Natural killer cell (primary cell): ENCODE results near the gene CMIP. TPM values are rescaled to one million over a fixed set of nuclear protein-coding genes. Genes with fewer than 3 reads are reported as not detected.
A peak's percentile ranks its signal among the peaks of the same experiment; 100 is the strongest.

ENCODE experiments used
- ATAC-seq, 3 donors: fragments of 150-1000 bp in 2 of 3; fragments of 200-7000 bp in 1 of 3; cut with Tn5 transposase; 1 replicate in 1 of 3; 2 replicates in 2 of 3; pipeline ENCODE4 v1.10.0; 2021; ENCODE audit warnings: mild to moderate bottlenecking in 2 of 3, moderate library complexity in 2 of 3
- DNase-seq, 2 donors: peaks; one replicate each; pipeline versions ENCODE4 v3.0.0 to v3.0.0-alpha.2; 2013 to 2021; ENCODE audit warnings: mixed read lengths in 1 of 2
- H3K27ac ChIP-seq: one replicate; pipeline ENCODE4 v1.5.1; 2013; ENCODE audit warnings: mild to moderate bottlenecking, low read length
- H3K27me3 ChIP-seq: one replicate; pipeline ENCODE4 v1.6.1; 2013; ENCODE audit warnings: low read length; ENCODE audit not compliant: control insufficient read depth, insufficient read depth
- H3K36me3 ChIP-seq: one replicate; pipeline ENCODE4 v1.6.1; 2013; ENCODE audit warnings: low read length; ENCODE audit not compliant: control insufficient read depth, insufficient read depth
- H3K4me1 ChIP-seq: one replicate; pipeline ENCODE4 v1.6.1; 2013; ENCODE audit warnings: low read length; ENCODE audit not compliant: control insufficient read depth, insufficient read depth
- H3K4me3 ChIP-seq: one replicate; pipeline ENCODE4 v1.5.1; 2013; ENCODE audit warnings: low read length
- H3K9me3 ChIP-seq: one replicate; pipeline ENCODE4 v1.6.1; 2013; ENCODE audit warnings: low read length; ENCODE audit not compliant: control insufficient read depth, insufficient read depth
- H3K27ac Mint-ChIP-seq, 2 donors: one replicate each; pipeline ENCODE4 v1.8.0; 2022; ENCODE audit warnings: mild to moderate bottlenecking in 2 of 2, mixed read lengths in 2 of 2, moderate library complexity in 1 of 2
- H3K27me3 Mint-ChIP-seq, 2 donors: one replicate each; pipeline ENCODE4 v1.8.0; 2022; ENCODE audit warnings: low read depth in 2 of 2, mixed read lengths in 2 of 2
- H3K36me3 Mint-ChIP-seq: one replicate; pipeline ENCODE4 v1.8.0; 2022; ENCODE audit warnings: mixed read lengths
- H3K4me1 Mint-ChIP-seq, 2 donors: one replicate each; pipeline ENCODE4 v1.8.0; 2022; ENCODE audit warnings: mixed read lengths in 2 of 2
- H3K4me3 Mint-ChIP-seq: one replicate; pipeline ENCODE4 v1.8.0; 2022; ENCODE audit warnings: mild to moderate bottlenecking, moderate library complexity, mixed read lengths
- H3K9me3 Mint-ChIP-seq, 2 donors: one replicate each; pipeline ENCODE4 v1.8.0; 2022; ENCODE audit warnings: mixed read lengths in 2 of 2
- WGBS: methylation state at CpG from one replicate; pipeline ENCODE4 v1.1.7; 2013; ENCODE audit warnings: missing lambda C conversion rate; ENCODE audit not compliant: insufficient coverage; 5-methylcytosine and 5-hydroxymethylcytosine counted together
- intact Hi-C: fragments of 100-400 bp; cut with micrococcal nuclease; formaldehyde crosslinking; loops from one replicate; pipeline ENCODE4 v1.14.2; 2022
- total RNA-seq, 4 donors: library from RNA; stranded (reverse); fragments of 120-200 nt in 1 of 4; gene quantifications; one replicate each; pipeline versions ENCODE4 v1.2.3 to v1.2.4, GENCODE V29; 2013 to 2022
- TF ChIP-seq, protein P1 (sequence below): fragments of 200-600 bp; IDR thresholded peaks from one replicate; pipeline ENCODE4 v1.8.0; 2022; ENCODE audit warnings: antibody characterized with exemption

CMIP gene
- total RNA-seq, 3 donors from 2014 or later (not counting 1 experiment from before 2014, with no cell fraction given): 88.2 to 115 (median 91.5) TPM

DNA sequence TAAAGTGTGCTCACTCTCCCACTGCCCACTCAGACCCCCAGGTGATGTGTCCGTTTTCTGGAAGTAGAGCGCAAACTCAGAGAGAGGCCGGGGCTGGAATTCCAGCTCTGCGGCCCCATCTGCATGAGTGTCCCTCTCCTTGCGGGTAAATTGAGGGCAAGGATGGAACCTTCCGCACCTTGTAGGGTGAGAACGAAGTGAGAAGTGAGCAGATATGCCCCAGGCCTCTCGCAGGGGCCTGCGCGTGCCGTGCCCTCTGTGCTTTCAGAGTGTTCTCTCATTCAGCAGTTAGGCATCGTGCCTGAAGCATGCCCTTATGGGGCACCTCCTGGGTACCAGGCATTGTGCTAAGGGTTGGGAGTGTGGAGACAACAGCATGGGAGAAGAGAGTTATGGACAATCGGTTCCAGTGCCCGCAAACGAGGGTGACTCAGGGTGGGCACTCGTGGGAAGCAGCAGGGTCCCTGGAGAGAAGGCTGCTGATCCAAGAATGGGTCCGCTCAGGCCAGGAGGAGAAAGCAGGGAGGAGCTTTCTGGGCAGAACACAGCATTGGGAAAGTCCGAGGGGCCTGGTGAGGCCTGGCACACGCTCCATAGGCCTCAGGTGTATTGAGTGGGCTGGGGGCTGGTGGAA, 23.8 kb downstream of the CMIP start:
- H3K9me3 Mint-ChIP-seq: no peaks in the 10 kb centered on the region

DNA sequence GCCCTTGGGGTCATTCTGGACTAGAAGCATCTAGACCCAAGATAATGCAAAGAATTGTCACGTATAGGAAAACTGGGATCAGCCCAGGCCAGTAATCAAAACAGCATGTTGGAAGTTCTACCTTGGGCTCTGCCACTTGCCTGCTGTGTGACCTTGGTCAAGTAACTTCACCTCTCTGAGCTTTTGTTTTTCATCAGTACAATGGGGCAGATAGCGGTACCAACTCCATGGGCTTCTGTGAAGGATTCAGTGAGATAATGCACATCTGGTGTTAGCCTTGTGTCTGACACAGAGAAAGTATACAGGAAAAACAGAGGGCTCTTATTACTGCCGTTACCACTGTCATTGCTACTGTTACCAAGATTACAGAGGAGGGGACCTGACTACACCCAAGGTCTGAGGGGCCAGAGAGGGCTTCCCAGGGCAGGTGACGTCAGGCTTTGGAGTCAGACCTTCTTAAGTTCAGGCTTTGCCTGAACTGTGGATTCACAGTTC, 24.6 kb downstream of the CMIP start:
- TF ChIP-seq, protein P1, sequence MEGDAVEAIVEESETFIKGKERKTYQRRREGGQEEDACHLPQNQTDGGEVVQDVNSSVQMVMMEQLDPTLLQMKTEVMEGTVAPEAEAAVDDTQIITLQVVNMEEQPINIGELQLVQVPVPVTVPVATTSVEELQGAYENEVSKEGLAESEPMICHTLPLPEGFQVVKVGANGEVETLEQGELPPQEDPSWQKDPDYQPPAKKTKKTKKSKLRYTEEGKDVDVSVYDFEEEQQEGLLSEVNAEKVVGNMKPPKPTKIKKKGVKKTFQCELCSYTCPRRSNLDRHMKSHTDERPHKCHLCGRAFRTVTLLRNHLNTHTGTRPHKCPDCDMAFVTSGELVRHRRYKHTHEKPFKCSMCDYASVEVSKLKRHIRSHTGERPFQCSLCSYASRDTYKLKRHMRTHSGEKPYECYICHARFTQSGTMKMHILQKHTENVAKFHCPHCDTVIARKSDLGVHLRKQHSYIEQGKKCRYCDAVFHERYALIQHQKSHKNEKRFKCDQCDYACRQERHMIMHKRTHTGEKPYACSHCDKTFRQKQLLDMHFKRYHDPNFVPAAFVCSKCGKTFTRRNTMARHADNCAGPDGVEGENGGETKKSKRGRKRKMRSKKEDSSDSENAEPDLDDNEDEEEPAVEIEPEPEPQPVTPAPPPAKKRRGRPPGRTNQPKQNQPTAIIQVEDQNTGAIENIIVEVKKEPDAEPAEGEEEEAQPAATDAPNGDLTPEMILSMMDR: no peak
- peaks cover 85% of the 10 kb centered on the region for H3K4me1 ChIP-seq
- Mint-ChIP-seq H3K4me1 (peaks cover 74 to 85% of the 10 kb centered on the region in 2 donors), H3K27me3 (no peaks in the 10 kb centered on the region), H3K9me3 (no peaks in the 10 kb centered on the region), H3K36me3 (no peaks in the 10 kb centered on the region), H3K27ac (peak overlapping the region; percentile 95 to 97), H3K4me3 (peak overlapping the region; percentile 88)
- peaks cover 5% of the 10 kb centered on the region for H3K36me3 ChIP-seq
- H3K27ac ChIP-seq: peak overlapping the region; percentile 91
- 51% methylated on average over 4 of the region's 4 CpGs for WGBS
- H3K4me3 ChIP-seq: no peak overlapping the region
- no peaks in the 10 kb centered on the region for H3K27me3 ChIP-seq
- intact Hi-C loops: no loop called here
- H3K9me3 ChIP-seq: no peaks in the 10 kb centered on the region
- ATAC-seq: peak; percentile 62 to 69 (median 64)
- DNase-seq: peak in 1 of 2 donors; percentile 49

More for the DNA sequence above, 23.8 kb downstream of the CMIP start:
- no peak overlapping the region for H3K4me3 ChIP-seq
- H3K27ac ChIP-seq: peak overlapping the region; percentile 91
- peaks cover 5% of the 10 kb centered on the region for H3K36me3 ChIP-seq
- H3K27me3 ChIP-seq: no peaks in the 10 kb centered on the region
- H3K4me3 Mint-ChIP-seq: peak overlapping the region; percentile 13
- H3K4me1 Mint-ChIP-seq: peaks cover 79 to 82% of the 10 kb centered on the region in 2 donors
- TF ChIP-seq, protein P1: no peak
- no peaks in the 10 kb centered on the region for H3K27me3 Mint-ChIP-seq
- H3K9me3 ChIP-seq: no peaks in the 10 kb centered on the region
- no peak for ATAC-seq
- intact Hi-C loops: no loop called here
- DNase-seq: no peak
- H3K36me3 Mint-ChIP-seq: no peaks in the 10 kb centered on the region
- WGBS: 96% methylated on average over 19 of the region's 19 CpGs
- H3K27ac Mint-ChIP-seq: peak overlapping the region; percentile 95 to 97
- peaks cover 81% of the 10 kb centered on the region for H3K4me1 ChIP-seq

DNA sequence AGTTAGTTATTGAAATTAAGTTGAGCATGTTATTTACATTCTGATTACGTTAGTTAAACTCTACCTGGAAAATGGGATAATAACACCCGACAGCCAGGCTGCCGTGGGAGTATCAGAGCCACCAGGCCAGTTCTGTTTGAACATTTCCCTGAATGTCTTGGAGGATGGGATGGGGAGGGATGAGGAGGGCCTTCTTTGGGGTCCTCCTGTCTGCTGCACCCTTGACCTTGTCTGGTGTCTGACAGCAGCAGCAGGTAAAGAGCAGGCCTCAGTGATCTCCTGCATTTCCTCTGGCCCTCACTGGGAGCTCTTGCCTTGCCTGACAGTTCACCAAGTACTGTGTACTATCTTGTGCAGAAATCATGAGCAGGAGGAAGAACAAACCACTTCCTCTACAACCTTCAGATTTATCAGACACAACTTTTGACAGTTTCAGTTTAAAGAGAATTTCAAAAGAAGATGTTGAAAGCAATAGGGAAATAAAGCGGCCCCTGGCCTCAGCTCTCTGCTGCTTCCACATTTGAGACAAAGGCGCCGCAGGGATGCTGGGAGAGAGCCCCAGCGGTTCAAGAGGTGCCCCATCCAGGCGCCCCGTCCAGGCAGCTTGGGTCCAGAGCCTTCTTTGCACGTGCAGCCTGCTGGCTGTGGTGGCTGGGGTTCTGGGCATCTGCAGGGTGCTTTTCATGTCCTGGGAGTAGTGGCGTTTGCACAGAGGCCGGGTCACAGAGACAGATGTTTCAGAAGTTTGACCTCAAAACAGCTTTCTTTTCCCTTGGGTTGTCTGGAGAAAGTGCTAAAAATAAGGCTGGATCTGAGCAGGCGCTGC, 25.3 kb downstream of the CMIP start:
- Mint-ChIP-seq H3K9me3 (no peaks in the 10 kb centered on the region), H3K4me1 (peaks cover 69 to 85% of the 10 kb centered on the region in 2 donors), H3K27me3 (no peaks in the 10 kb centered on the region), H3K4me3 (peak overlapping the region; percentile 88), H3K27ac (peak overlapping the region; percentile 95 to 97), H3K36me3 (no peaks in the 10 kb centered on the region)
- peak; percentile 65 to 90 (median 75) for ATAC-seq
- peaks cover 5% of the 10 kb centered on the region for H3K36me3 ChIP-seq
- no peaks in the 10 kb centered on the region for H3K27me3 ChIP-seq
- TF ChIP-seq, protein P1: no peak
- H3K4me1 ChIP-seq: peaks cover 92% of the 10 kb centered on the region
- intact Hi-C loops: loop anchor here (1.0 to 2.0 kb wide), 2 partner anchors 11 to 51 kb away; no protein-coding TSS in a partner anchor
- H3K27ac ChIP-seq: peak overlapping the region; percentile 91
- H3K4me3 ChIP-seq: peak overlapping the region; percentile 13
- H3K9me3 ChIP-seq: no peaks in the 10 kb centered on the region
- peak in 1 of 2 donors; percentile 75 for DNase-seq
- WGBS: 9% methylated on average over 13 of the region's 13 CpGs
